Activated CD8-positive, alpha-beta memory T cell treated with anti-CD3 and anti-CD28 coated beads for 48 hours (primary cell): Measurements from ENCODE around the gene NAV2.

Experiments
- DNase-seq, 3 experiments: peaks; one replicate each; pipeline ENCODE4 v3.0.0-alpha.2; 2020; ENCODE audit warnings: low read depth in 2 of 3, low spot score in 2 of 3

Gene NAV2

GRCh38 chr11:19805376-19805775, 92.7 kb downstream of the NAV2 start:
- no peak for DNase-seq

GRCh38 chr11:19805827-19806226, 93.2 kb downstream of the NAV2 start:
- no peak for DNase-seq

GRCh38 chr11:19806251-19806650, 93.6 kb downstream of the NAV2 start:
- DNase-seq = no peak

DNA sequence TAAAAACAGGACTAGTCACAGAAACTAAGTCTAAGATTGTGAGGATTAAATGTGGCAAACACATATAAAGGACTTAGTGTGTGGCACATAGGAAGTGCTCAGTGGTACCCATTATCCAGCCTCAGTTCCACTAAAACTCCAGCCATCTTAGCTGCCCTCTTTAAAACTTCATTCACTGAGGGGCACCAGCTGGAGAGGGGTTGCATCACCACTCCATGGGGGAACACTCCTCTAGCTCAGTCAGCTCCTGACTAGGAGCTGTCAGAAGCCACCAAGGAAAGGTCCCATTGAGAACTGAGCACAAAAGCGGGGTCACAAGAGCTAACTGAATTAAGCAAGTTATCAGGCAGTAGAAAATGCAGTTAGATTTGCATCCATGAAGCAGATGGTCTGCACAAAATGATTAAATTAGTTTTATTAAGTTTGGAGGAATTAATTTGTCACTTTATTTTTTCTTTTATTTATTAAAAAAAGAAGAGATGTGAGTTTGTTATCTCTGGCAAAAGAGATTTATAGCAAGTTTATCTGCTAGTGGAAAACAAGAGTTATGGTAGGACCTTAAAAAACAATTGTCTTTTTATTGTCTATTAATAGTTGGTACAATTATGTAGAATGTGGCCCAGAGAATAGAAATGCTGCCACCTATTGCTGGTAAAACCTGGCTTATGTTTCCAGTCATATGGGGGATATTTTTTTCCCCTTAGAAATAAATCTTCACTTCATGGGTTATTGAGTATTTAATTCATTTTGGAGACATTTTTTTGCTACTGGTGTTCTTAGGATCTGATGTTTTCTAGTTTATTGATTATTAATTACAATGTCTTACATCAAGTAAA, 95.7 kb downstream of the NAV2 start:
- DNase-seq = no peak

DNA sequence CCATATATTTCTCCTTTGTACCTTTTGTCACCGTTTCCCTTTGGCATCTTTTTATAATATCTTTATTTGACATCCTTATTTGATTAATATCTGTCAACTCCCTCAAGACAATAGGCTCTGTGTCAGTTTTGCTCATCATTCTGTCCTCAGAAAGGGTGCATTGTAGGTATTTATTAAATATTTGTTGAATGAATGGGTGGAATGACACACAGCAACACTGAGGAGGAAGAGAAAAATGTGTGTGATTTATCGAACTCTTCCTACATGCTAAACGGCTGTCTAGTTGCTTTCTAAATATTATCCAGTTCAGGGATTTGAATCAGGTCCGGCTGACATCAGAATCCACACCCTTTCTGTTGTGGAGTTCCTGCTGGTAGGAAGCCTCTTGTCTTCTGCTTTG, 98.2 kb downstream of the NAV2 start:
- no peak for DNase-seq

- DNase-seq = no peak
These were observed 98.7 kb downstream of the NAV2 start for GRCh38 chr11:19811380-19811779.

DNA sequence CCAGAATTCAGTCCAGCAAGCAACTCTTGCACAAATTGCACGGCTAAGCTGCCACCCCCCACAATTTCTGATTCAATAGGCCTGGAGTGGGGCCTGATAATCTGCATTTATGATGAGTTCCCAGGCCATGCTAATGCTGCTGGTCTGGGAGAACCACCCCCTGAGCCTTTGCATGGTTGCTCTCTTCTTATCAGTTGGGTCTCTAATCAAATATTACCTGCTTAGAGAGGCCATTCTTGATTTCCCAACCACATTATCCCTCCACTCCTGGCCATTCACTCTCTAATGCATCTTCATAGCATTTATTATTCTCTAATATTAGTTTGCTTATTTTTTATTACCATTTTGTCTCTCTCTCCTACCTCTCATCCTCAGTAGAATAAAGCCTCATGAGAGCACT, 99.5 kb downstream of the NAV2 start:
- DNase-seq = no peak

- no peak for DNase-seq
These were observed 100.1 kb downstream of the NAV2 start for GRCh38 chr11:19812710-19813109.

DNA sequence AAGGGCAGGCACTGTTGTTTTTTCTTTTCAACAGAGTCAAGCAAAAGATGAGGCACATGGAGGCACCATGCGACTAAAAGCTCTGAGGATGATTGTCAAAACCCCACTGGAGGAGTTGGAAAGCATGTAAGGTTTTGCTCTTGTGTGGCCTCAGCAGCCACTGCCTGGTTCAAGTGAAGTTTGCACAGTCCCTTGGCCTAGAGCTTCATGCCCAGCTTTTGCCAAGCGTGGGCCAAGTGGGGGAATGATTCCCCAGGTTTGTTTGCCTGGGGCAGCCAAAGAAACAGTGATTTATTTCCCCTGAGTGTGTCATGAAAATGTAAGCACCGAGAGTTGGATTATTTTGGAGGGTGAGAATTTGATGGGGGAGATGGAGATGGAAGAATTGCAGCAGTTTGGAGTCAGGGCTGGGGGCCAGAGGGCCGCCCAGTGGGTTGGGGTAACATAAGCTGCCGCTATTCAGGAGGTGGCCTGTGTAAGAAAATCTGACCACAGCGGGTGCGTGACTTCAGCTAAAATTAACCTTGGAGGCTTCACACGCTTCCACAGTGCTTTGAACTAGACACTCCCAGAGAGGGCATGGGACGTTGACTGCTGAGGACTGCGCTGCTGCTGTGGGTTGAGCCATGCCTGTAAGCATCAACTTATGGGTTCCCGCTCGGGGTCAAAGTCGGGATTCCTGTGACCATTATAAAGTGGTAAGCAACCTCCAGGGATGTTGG, 100.7 kb downstream of the NAV2 start:
- no peak for DNase-seq

- DNase-seq = no peak
These were observed 101.8 kb downstream of the NAV2 start for GRCh38 chr11:19814421-19814820.

GRCh38 chr11:19816040-19816439, 103.4 kb downstream of the NAV2 start:
- no peak for DNase-seq

DNA sequence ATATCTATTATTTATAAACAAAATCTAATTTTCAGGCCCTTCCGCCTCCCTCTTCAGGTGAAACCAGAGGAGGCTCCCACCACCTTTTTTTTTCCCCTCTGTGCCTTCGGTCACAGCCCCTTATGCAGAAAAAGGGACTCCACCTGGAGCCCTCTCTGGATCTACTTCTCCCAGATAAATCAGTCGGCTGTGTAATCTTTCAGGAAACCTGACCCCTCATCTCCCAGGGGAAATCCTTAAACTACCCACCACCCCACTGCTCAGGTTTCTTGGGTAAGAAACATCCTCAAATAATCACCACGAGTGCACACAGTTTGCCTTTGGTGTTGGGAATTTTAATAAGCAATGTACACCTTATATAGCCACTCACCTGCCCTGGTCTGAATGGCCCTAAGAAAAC, 104.2 kb downstream of the NAV2 start:
- DNase-seq = no peak

DNA sequence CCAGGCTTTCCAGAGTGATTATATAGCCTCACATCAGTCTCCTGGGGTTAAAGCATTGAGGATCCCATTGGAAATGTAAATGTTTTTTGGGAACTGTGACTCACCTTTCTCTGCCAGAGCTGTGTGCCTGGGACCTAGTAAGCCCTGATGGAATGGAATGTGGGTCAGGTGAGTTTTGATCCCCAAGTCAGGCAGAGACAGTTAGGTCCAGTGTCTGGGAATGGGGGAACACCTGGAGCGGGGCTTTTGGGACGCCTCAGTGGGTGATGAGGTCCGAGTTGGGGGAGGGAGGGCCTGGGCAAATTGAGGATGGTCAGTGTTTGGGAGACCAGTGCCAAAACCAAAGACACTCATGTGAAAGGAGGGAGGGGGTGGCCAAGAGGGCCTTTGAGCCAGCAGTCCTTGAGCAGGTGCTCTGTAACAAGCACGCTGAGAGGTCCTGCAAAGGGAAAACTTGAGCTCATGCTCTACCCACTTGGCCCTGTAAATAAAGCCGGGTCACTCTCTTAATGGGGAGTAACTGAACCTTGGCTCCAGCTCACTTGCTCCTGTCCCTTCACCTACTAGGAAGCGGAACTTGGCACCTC, 104.7 kb downstream of the NAV2 start:
- DNase-seq = no peak

- no peak for DNase-seq
These were observed 105.2 kb downstream of the NAV2 start for GRCh38 chr11:19817870-19818269.

- DNase-seq = no peak
These were observed 106.0 kb downstream of the NAV2 start for GRCh38 chr11:19818619-19819018.

DNA sequence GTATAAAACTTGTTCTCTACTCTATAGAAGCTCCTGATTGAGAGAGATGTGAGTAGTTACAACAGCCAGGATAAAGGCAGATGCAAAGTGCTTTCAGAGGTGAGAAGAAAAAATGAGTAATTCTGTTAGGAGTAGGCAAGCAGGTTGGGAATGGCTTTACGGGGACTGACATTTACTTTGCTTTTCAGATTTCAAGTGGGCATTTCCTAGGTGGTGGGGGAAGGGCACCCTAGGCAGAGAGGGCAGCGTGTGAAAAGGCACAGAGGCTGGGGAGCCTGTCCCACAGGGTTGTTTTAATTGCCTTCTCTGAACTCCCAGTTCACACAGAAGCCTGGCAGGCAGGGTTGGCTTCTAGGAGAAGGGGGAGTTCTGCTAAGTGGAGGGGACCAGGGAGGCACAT, 106.5 kb downstream of the NAV2 start:
- no peak for DNase-seq

DNA sequence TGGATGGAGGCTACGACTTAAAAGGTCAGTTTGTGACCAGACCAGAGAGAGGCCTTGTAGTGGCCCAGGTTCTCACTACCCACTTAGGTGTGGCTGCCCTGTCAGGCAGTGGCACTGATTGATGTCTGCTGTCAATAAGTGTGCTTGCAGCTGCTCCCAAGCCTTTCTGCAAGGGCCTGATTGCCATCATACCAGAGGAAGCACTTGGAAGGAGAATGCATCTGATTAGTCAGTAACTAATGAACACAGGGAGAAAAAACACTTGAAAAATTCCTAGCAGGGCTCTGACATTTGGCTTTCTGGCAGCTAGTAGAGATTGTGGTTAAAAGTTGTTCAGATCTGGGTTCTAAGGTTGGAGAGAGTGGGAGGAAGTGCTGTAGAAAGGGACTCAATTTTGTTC, 107.5 kb downstream of the NAV2 start:
- DNase-seq = no peak

DNA sequence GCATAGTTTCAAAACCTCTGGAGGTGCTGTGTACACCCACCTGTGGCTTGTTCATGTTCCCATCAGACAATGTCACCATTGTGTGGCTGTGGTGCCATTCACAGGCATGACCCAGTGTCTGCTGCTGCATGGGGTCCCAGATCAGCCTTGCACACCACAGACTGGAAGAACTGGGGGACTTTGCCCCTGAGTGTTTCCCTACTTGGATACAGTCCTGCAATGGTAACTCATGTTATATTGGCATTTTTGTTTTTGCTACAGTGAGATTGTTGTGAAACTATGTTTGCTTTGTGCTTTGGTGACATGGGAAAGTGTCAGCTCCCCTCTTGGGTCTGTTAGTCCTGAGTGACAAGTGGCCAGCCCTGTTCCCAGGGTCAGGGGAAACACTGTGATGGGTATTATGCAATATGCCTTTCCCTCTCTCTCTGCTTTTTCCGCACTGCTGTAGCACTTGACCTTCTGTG, 108.8 kb downstream of the NAV2 start:
- no peak for DNase-seq

GRCh38 chr11:19821993-19822392, 109.4 kb downstream of the NAV2 start:
- no peak for DNase-seq

DNA sequence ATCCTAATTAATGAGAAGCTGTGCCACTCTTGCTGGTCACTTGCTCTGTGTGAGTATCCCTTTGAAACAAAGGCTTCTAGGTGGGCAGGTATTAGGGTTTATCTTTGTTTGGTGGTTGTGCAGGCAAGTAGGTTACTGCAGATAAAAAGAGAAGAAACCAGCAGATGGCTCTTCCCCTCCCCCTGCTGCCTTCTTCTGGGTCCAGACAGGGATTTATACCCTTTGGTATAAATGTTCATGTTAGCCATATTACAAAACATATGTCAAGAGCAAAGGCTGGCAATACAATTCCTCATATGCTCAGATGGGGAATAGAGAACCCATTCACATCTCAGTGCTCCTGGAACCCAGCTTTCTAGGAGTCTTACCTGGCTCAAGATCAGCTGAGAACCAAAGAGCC, 109.9 kb downstream of the NAV2 start:
- DNase-seq = no peak

DNA sequence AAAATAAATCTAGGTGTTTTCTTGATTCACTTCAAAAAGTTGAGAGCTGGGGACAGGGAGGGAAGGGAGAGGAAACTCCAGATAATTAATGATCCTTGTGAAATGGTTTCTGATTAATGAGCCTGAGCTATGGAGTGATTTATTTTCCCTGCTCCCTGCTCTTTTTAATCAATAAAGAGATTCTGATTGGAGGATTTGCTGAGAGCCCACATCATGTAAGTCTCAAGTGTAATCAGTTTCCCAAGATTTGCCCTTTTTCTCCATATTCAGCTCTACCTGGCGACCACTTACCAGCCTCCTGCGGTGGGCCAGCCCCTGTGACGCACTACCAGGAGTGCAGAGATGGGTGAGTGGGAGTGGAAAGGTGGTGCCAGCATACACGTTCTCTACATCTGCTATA, 114.0 kb downstream of the NAV2 start:
- no peak for DNase-seq
